ENCODE data around the gene MYBPC1.

- TF ChIP-seq CTCF (conservative IDR thresholded peaks at IDR 0.05; ENCODE audit: low read depth, low read length) (no peak), EZH2 (IDR thresholded peaks at IDR 0.05; ENCODE audit: borderline replicate concordance, low read depth, low read length, poor library complexity, severe bottlenecking) (no peak)
These were observed 3.0 kb upstream of the MYBPC1 start for GRCh38 chr12:101591781-101592180.
